Measurements from ENCODE around the gene SOX1. TPM values are rescaled to one million over a fixed set of nuclear protein-coding genes. Genes with fewer than 3 reads are reported as not detected.

The SOX1 gene
- total and polyA plus RNA-seq, 2 donors, result 0.02 TPM; not detected in 1

DNA sequence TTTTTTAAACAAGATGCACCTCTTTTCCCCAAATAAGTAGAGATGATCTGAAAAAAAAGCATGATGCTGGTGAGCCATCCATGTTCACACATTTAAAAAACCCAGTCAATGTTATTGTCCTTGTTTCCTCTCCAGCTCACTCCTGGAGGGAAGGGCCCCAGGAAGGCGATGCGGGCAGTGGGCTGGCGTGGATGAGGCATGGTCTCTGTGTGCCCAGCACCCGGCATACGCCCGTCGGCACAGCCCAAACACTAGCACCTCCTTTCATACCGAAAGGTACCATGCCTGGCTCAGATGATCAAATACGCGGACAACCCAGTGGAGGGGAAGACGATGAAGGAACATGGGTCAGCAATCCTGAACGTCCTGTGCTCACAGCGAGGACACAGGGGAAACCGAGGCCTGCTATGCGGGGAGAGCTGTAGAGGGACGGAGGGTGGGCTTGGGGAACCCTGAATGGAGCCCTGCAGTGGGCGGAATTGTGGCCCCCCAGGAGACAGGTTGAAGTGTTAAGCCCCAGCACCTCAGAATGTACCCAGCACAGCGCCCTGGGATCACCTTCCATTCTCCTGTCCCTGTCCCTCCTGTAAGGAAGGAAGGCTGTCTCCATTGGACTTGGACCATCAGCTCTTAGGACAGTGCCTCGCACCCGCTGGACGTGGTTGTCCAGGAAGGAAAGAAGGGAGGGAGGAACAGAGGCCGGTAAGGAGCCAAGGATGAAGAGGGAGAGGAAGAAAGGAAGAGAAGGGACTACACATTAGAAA is 49.4 kb downstream of the SOX1 start:
- no peaks in the 10 kb centered on the region for H3K9me3 ChIP-seq (ENCODE audit: control insufficient read depth in 2 of 2, insufficient read depth in 1 of 2, low read length in 1 of 2)
- H3K4me1 ChIP-seq (ENCODE audit: control insufficient read depth in 2 of 2, insufficient read depth in 2 of 2, low read length in 2 of 2), result no peaks in the 10 kb centered on the region
- DNase-seq (ENCODE audit: low read depth in 6 of 9, low spot score in 9 of 9), result no peak
- no peaks in the 10 kb centered on the region for H3K36me3 ChIP-seq (ENCODE audit: control insufficient read depth in 2 of 2, insufficient read depth in 2 of 2, low read length in 1 of 2)
- no peak overlapping the region for H3K27ac ChIP-seq (ENCODE audit: low read depth in 1 of 2, low read length in 1 of 2)
- peaks cover 0 to 11% of the 10 kb centered on the region in 2 donors for H3K27me3 ChIP-seq (ENCODE audit: control insufficient read depth in 2 of 2, insufficient read depth in 1 of 2, low read length in 1 of 2)
- 86% methylated on average over 22 of the region's 22 CpGs for WGBS
- H3K4me3 ChIP-seq (ENCODE audit: low read length in 2 of 2), result no peak overlapping the region

DNA sequence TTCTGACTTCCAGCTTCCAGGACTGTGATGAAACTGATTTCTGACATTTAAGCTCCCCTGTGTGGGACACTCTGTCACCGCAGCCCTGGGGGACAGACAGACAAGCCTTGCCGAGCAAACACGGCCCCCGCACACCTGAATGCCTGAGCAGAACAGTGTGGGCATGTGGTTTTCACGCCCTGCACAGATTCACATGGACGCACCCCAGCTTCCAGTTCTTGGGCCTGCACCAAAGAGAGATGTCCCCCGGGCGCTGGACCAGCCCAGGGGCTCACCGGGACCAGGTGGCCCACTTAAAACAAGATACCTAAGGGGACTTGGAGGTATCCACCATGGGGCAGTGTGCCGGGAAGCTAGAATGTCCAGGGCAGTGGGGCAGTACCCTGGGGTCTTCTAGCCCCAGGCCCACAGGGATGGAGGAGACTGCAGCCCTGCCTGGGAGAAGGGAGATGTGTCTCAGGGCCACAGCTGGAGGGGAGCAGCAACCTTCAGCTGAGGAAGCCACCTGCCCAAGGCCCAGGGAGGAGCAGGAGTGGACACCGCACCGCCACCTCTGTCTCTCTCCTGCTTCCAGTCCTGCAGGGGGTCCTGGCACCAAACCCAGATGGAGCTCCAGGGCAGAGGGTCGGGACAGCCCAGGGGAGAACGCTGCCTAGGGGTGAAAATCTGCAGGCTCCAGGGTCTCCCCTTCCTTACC is 50.5 kb downstream of the SOX1 start:
- WGBS, result 91% methylated on average over 14 of the region's 14 CpGs
- DNase-seq (ENCODE audit: low read depth in 6 of 9, low spot score in 9 of 9), result no peak

DNA sequence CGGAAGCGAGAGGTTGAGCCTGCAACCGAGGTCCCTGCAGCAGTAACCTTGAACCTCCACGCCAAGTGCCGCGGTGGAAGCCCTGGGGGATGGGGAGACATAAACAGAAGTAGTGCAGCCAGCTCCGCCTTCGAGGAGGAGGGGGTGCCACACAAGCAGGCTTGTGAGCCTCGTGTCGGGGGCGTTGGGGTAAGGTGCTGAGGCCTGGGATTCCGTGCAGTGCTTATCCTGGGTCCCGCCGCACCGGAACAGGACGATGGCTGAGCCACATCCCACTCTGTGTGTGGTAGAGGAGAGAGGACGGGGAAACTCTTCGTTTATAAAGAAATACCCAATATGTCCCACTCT is 51.0 kb downstream of the SOX1 start:
- DNase-seq (ENCODE audit: low read depth in 6 of 9, low spot score in 9 of 9), result no peak
- Histone ChIP-seq H3K4me3 (ENCODE audit: low read length in 2 of 2) (no peak overlapping the region), H3K27me3 (ENCODE audit: control insufficient read depth in 2 of 2, insufficient read depth in 1 of 2, low read length in 1 of 2) (peaks cover 0 to 7% of the 10 kb centered on the region in 2 donors), H3K36me3 (ENCODE audit: control insufficient read depth in 2 of 2, insufficient read depth in 2 of 2, low read length in 1 of 2) (no peaks in the 10 kb centered on the region), H3K27ac (ENCODE audit: low read depth in 1 of 2, low read length in 1 of 2) (no peak overlapping the region), H3K9me3 (ENCODE audit: control insufficient read depth in 2 of 2, insufficient read depth in 1 of 2, low read length in 1 of 2) (no peaks in the 10 kb centered on the region), H3K4me1 (ENCODE audit: control insufficient read depth in 2 of 2, insufficient read depth in 2 of 2, low read length in 2 of 2) (no peaks in the 10 kb centered on the region)
- 75% methylated on average over 18 of the region's 18 CpGs for WGBS

More for the DNA sequence above, 50.5 kb downstream of the SOX1 start:
- Histone ChIP-seq H3K27ac (ENCODE audit: low read depth in 1 of 2, low read length in 1 of 2) (no peak overlapping the region), H3K4me3 (ENCODE audit: low read length in 2 of 2) (no peak overlapping the region), H3K4me1 (ENCODE audit: control insufficient read depth in 2 of 2, insufficient read depth in 2 of 2, low read length in 2 of 2) (no peaks in the 10 kb centered on the region), H3K36me3 (ENCODE audit: control insufficient read depth in 2 of 2, insufficient read depth in 2 of 2, low read length in 1 of 2) (no peaks in the 10 kb centered on the region), H3K27me3 (ENCODE audit: control insufficient read depth in 2 of 2, insufficient read depth in 1 of 2, low read length in 1 of 2) (peaks cover 0 to 10% of the 10 kb centered on the region in 2 donors), H3K9me3 (ENCODE audit: control insufficient read depth in 2 of 2, insufficient read depth in 1 of 2, low read length in 1 of 2) (no peaks in the 10 kb centered on the region)

GRCh38 chr13:112118451-112119064 is 51.6 kb downstream of the SOX1 start:
- Histone ChIP-seq H3K27me3 (ENCODE audit: control insufficient read depth in 2 of 2, insufficient read depth in 1 of 2, low read length in 1 of 2) (peaks cover 0 to 7% of the 10 kb centered on the region in 2 donors), H3K4me3 (ENCODE audit: low read length in 2 of 2) (no peak overlapping the region), H3K27ac (ENCODE audit: low read depth in 1 of 2, low read length in 1 of 2) (no peak overlapping the region), H3K4me1 (ENCODE audit: control insufficient read depth in 2 of 2, insufficient read depth in 2 of 2, low read length in 2 of 2) (no peaks in the 10 kb centered on the region), H3K9me3 (ENCODE audit: control insufficient read depth in 2 of 2, insufficient read depth in 1 of 2, low read length in 1 of 2) (no peaks in the 10 kb centered on the region), H3K36me3 (ENCODE audit: control insufficient read depth in 2 of 2, insufficient read depth in 2 of 2, low read length in 1 of 2) (no peaks in the 10 kb centered on the region)
- no peak for DNase-seq (ENCODE audit: low read depth in 6 of 9, low spot score in 9 of 9)
- WGBS, result 82% methylated on average over 23 of the region's 23 CpGs

GRCh38 chr13:112119192-112120030 is 52.5 kb downstream of the SOX1 start:
- H3K4me1 ChIP-seq (ENCODE audit: control insufficient read depth in 2 of 2, insufficient read depth in 2 of 2, low read length in 2 of 2), result no peaks in the 10 kb centered on the region
- H3K27me3 ChIP-seq (ENCODE audit: control insufficient read depth in 2 of 2, insufficient read depth in 1 of 2, low read length in 1 of 2), result peaks cover 0 to 2% of the 10 kb centered on the region in 2 donors
- no peaks in the 10 kb centered on the region for H3K36me3 ChIP-seq (ENCODE audit: control insufficient read depth in 2 of 2, insufficient read depth in 2 of 2, low read length in 1 of 2)
- no peak overlapping the region for H3K4me3 ChIP-seq (ENCODE audit: low read length in 2 of 2)
- H3K9me3 ChIP-seq (ENCODE audit: control insufficient read depth in 2 of 2, insufficient read depth in 1 of 2, low read length in 1 of 2), result no peaks in the 10 kb centered on the region
- DNase-seq (ENCODE audit: low read depth in 6 of 9, low spot score in 9 of 9), result no peak
- no peak overlapping the region for H3K27ac ChIP-seq (ENCODE audit: low read depth in 1 of 2, low read length in 1 of 2)
- 94% methylated on average over 14 of the region's 14 CpGs for WGBS

GRCh38 chr13:112120031-112120373 is 53.1 kb downstream of the SOX1 start:
- Histone ChIP-seq H3K4me1 (ENCODE audit: control insufficient read depth in 2 of 2, insufficient read depth in 2 of 2, low read length in 2 of 2) (no peaks in the 10 kb centered on the region), H3K27ac (ENCODE audit: low read depth in 1 of 2, low read length in 1 of 2) (no peak overlapping the region), H3K9me3 (ENCODE audit: control insufficient read depth in 2 of 2, insufficient read depth in 1 of 2, low read length in 1 of 2) (no peaks in the 10 kb centered on the region), H3K27me3 (ENCODE audit: control insufficient read depth in 2 of 2, insufficient read depth in 1 of 2, low read length in 1 of 2) (no peaks in the 10 kb centered on the region), H3K4me3 (ENCODE audit: low read length in 2 of 2) (no peak overlapping the region), H3K36me3 (ENCODE audit: control insufficient read depth in 2 of 2, insufficient read depth in 2 of 2, low read length in 1 of 2) (no peaks in the 10 kb centered on the region)
- no peak for DNase-seq (ENCODE audit: low read depth in 6 of 9, low spot score in 9 of 9)
- WGBS, result 46% methylated on average over 5 of the region's 5 CpGs
